CD1c-positive myeloid dendritic cell (primary cell): ENCODE measurements around the gene PDGFC.
"Not testable (repeated sequence)": the region's sequence is repeated elsewhere in the genome, so short reads cannot be mapped to it uniquely, and the experiment has no call there.

Source experiments
- DNase-seq: peaks from one replicate; pipeline ENCODE4 v3.0.0-alpha.2; 2016; ENCODE audit errors: extremely low spot score

The PDGFC gene

DNA sequence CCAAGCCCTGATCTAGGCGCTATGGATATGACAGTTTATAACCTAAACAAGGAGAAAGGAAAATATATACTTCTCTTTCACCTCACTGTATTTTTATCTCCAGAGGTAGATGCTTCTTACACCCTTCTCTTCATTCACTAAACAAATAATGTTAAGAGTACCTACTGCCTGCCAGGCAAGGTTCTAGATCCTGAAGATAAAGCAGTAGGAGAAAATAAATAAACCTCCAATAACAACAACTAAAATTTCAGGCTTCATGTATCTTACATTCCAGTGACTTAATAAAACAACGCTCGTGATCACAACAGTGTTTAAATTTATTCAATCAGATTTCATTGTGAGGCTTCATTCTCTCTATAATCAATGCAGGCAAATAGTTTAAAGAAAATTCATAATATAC is 20.7 kb downstream of the PDGFC start:
- no peak for DNase-seq

DNA sequence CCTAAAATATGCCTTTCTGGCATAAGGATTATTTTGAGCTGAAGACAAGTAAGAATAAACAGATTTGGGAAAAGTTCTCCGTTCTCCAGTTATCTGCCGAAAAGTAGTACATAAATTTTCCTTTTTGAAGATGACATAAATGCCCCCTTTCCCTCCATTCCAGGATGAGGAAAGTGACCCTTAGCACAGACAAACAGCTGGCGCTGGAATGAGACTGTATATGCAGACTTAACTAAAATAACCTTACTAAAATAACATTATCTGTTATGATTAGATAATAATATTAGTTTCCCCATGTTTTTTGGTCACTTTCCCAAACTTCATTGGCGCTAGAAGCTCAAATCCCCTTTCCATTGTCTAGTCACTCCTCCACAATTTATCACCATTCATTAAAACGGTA is 21.5 kb downstream of the PDGFC start:
- no peak for DNase-seq

GRCh38 chr4:156949373-156949814 is 22.2 kb downstream of the PDGFC start:
- DNase-seq, result peak; percentile 54

- DNase-seq, result no peak
Observed at GRCh38 chr4:156948738-156949137, 22.9 kb downstream of the PDGFC start.

GRCh38 chr4:156948133-156948532 is 23.5 kb downstream of the PDGFC start:
- DNase-seq, result no peak

- peak; percentile 82 for DNase-seq
Observed at GRCh38 chr4:156946516-156947424, 24.8 kb downstream of the PDGFC start.

DNA sequence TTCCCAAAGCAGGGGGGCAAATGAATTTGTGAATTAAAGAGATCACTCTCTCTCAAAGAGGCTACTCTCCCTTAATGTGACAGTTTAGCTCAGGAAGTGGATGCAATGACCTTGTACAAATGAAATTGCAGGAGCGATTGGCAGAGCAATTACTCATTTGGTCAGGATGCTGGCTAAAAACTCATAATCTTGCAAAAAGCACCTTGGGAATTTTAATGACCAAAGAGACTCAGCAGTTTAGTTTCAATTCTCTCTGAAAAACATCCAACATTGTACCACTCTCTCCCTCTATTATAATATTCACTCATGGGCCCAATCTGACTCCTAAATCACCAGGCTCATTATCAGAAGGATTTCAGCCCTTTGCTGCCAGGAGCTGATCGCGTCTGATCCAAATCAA is 26.1 kb downstream of the PDGFC start:
- DNase-seq, result no peak

GRCh38 chr4:156942991-156943390 is 28.6 kb downstream of the PDGFC start:
- no peak for DNase-seq

GRCh38 chr4:156941940-156942548 is 29.6 kb downstream of the PDGFC start:
- no peak for DNase-seq

DNA sequence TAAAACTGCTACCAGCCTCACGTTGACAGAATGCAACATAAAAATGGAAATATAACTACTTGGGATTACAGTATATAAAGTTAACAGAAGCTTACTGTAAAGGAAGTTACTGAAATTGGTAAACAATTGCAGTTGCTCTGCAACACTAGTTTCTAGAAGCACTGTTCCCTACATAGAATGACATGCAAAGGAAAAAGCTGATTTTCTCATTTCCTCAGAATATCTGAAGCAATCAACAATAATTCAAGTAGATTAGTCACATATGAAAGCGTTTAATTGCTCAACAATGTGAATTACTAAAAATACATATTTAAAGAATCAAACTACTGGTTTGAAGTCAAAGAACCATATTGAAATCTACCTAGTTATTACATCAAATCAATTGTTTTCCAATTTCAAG is 31.8 kb downstream of the PDGFC start:
- peak; percentile 87 for DNase-seq

DNA sequence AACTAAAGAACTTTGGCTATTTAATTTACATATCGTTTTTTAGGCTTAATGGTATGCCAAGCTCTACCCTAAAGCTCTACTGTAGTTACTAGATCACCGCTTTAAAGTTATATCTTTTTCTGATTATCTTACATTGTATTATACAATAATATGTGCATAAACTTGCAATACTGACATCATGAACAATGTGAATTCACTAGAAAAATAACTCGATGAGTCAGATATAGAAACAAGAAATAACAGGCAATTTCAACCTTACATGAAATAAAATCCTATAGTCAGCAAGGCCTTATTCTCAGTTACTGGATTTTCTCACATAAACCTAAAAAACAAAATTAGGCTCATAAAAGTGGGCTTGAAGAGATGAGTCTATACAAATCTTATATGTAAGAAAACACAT is 32.5 kb downstream of the PDGFC start:
- peak; percentile 62 for DNase-seq

- DNase-seq, result no peak
Observed at GRCh38 chr4:156934259-156934635, 37.4 kb downstream of the PDGFC start.

DNA sequence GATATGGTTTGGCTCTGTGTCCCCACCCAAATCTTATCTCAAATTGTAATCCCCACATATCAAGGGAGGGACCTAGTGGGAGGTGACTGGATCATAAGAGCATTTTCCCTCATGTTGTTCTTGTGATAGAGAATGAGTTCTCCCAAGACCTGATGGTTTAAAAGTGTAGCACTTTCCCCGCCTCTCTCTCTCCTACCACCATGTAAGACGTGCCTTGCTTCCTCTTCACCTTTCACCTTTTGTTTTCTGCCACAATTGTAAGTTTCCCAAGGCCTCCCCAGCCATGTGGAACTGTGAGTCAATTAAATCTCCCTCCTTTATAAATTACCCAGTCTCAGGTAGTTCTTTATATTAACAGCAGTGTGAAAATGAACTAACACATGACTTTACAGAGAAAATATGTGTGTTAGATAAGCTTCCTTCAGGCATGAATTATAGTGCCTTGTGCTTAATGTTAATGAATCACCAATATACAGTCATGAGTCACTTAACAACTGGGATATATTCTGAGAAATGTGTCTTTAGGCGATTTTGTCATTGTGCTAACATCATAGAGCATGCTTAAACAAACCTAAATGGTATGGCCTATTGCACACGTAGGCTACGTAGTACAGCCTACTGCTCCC is 37.9 kb downstream of the PDGFC start:
- DNase-seq, result no peak

- DNase-seq, result not testable (repeated sequence)
Observed at GRCh38 chr4:156932360-156932759, 39.2 kb downstream of the PDGFC start.

DNA sequence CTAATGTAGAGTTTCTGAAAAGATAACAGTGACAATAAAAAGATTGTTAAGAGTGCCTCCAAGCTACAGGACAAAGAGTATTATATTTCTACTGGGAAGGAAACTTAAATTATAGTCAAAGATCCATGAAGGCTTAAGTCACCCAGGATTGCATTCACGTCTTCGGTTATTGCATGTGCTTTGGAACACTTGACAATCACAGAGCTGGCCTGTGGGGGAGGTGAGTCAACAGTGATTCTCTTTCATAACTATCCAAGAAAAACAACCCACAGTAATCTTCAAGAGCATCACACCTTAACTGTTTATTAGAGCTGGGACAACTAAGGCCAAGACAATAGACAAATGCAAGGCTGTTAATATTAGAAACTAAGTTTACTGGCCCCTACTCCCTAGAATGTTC is 40.3 kb downstream of the PDGFC start:
- no peak for DNase-seq

DNA sequence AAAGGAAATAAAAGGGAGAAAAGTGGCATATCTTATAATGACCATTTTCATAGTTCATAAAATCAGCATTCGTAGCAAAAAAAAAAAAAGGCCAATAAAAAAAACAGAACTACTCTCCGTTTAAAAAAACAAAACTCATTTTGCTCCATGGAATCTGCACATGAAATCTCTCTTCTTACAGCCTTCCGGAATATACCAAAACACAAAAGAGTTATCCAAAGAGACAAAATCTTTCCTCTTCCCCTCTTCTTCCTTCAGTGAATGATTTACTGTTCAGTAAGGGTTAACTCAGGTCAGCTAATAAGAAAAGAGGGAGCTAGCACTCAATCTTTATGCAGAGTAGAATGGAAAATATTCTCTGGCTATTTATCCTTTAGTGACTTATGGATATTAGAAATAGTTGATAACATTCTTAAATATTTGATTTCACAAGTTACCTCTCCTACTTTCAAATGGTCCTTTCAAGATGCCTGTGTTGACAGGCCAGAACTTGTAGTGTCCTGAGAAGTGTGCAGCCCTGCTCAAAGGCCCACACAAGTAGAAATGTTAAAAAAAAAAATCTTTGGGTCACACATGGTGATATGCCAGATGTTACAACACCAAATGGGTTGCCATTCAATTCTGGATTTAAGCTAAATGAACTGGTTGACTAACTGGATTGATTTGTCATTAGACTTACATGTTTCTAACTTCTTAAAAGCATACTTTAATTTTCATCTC is 42.1 kb downstream of the PDGFC start:
- no peak for DNase-seq

- no peak for DNase-seq
Observed at GRCh38 chr4:156924774-156925315, 46.8 kb downstream of the PDGFC start.

DNA sequence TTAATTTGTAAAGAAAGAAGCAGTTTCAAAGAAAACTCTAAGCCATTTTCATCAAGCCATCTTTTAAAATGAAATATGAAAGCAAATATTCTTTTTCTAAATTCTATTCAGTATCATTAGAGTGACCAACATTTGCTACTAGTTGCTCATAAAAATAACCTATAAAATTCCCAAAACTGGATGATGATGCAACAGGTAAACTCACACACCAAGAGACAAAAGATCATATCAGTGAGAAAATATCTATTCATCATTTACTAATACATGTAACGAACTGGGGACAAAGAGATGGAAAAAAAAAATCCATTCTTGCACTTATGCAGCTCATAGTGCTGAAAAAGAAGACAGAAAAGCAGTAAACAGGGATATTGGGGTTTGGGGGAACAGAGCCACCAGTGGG is 48.1 kb downstream of the PDGFC start:
- DNase-seq, result no peak

- peak; percentile 19 for DNase-seq
Observed at GRCh38 chr4:156915221-156915620, 56.4 kb downstream of the PDGFC start.

- no peak for DNase-seq
Observed at GRCh38 chr4:156913234-156913633, 58.4 kb downstream of the PDGFC start.

- no peak for DNase-seq
Observed at GRCh38 chr4:156909010-156909409, 62.6 kb downstream of the PDGFC start.

DNA sequence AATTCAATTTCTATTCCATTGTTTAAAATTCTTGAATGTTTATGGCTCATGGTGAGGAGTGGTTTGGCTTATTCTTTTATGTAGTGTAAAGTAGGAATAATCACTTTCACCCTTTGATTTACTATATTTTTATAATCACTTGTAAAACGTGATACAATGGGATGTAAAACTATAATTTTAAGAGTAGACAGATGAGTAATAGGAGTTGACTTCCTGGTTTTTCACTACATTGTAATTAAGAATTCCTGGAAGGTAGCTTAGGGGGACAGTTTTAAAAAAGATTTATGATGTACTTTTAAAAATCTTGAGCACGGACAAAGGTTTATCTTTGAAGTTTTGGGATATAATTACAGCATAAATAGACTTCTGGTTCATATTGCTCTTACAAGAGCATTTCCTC is 65.3 kb downstream of the PDGFC start:
- DNase-seq, result peak; percentile 9
